Measurements from ENCODE around the gene DNAJC6. TPM values are rescaled to one million over a fixed set of nuclear protein-coding genes. Genes with fewer than 3 reads are reported as not detected.
A peak's percentile ranks its signal among the peaks of the same experiment; 100 is the strongest.

The DNAJC6 gene
- total and polyA plus RNA-seq, 2 of the 13 experiments (the other 11 are each of a cell fraction or from before 2014, with no cell fraction given): 1.0 to 1.6 TPM

- TF ChIP-seq PRDM10 (CRISPR knock-in tag; IDR thresholded peaks at IDR 0.05; ENCODE audit: low read depth): no peak
- TF ChIP-seq NFRKB (IDR thresholded peaks at IDR 0.05): no peak
- no peak for TF ChIP-seq POLR2A (IDR thresholded peaks at IDR 0.05; ENCODE audit: insufficient read depth in 1 of 2, low read depth in 2 of 2, low read length in 2 of 2)
- 0 out of 2 replicates have a peak, but pooled peaks have one; percentile 33 for TF ChIP-seq TFDP2 (CRISPR knock-in tag; IDR thresholded peaks at IDR 0.05)
- peak; percentile 81 for TF ChIP-seq TOPORS (CRISPR knock-in tag; IDR thresholded peaks at IDR 0.05)
- no peak for TF ChIP-seq HCFC1 (IDR thresholded peaks at IDR 0.05; ENCODE audit: low read depth, low read length)
- peak; percentile 35; the same call in 1 of the 2 replicates for TF ChIP-seq RAD21 (CRISPR knock-in tag; IDR thresholded peaks at IDR 0.05)
- peak; percentile 87 for TF ChIP-seq ZBTB20 (CRISPR knock-in tag; IDR thresholded peaks at IDR 0.05; ENCODE audit: borderline replicate concordance, low read depth)
- TF ChIP-seq ZNF354B (CRISPR knock-in tag; IDR thresholded peaks at IDR 0.05): 0 out of 2 replicates have a peak, but pooled peaks have one; percentile 50
- no peak for TF ChIP-seq U2AF1 (optimal IDR thresholded peaks at IDR 0.05; ENCODE audit: low read depth, low read length)
- TF ChIP-seq PATZ1 (CRISPR knock-in tag; IDR thresholded peaks at IDR 0.05): peak; percentile 87
- TF ChIP-seq ZFP1 (CRISPR knock-in tag; IDR thresholded peaks at IDR 0.05): peak; percentile 50; the same call in 1 of the 2 replicates
- TF ChIP-seq GFI1 (CRISPR knock-in tag; IDR thresholded peaks at IDR 0.05; ENCODE audit: borderline replicate concordance): 0 out of 2 replicates have a peak, but pooled peaks have one; percentile 28
- peak; percentile 98 for TF ChIP-seq KLF6 (CRISPR knock-in tag; IDR thresholded peaks at IDR 0.05)
- no peak; the same call in 1 of the 2 replicates for TF ChIP-seq TP53 (CRISPR knock-in tag; conservative IDR thresholded peaks at IDR 0.05)
- TF ChIP-seq KDM5B (CRISPR knock-in tag; IDR thresholded peaks at IDR 0.05; ENCODE audit: borderline replicate concordance): peak; percentile 97
- TF ChIP-seq ZNF253 (CRISPR knock-in tag; IDR thresholded peaks at IDR 0.05; ENCODE audit: borderline replicate concordance): peak; percentile 85; the same call in 1 of the 2 replicates
- peak; percentile 67 for TF ChIP-seq THAP11 (CRISPR knock-in tag; IDR thresholded peaks at IDR 0.05)
- TF ChIP-seq SETDB1 (CRISPR knock-in tag; IDR thresholded peaks at IDR 0.05; ENCODE audit: borderline replicate concordance): no peak
- peak; percentile 97 for TF ChIP-seq ZNF776 (CRISPR knock-in tag; IDR thresholded peaks at IDR 0.05)
- no peak for TF ChIP-seq RNF219 (CRISPR knock-in tag; IDR thresholded peaks at IDR 0.05)
- peak; percentile 37; the same call in 1 of the 2 replicates for TF ChIP-seq FOSL1 (CRISPR knock-in tag; IDR thresholded peaks at IDR 0.05; ENCODE audit: borderline replicate concordance)
These were observed at the start of gene DNAJC6 (continued) for GRCh38 chr1:65309304-65310077.
